ENCODE results near the gene GABARAPL2. TPM values are rescaled to one million over a fixed set of nuclear protein-coding genes. Genes with fewer than 3 reads are reported as not detected.
A peak's percentile ranks its signal among the peaks of the same experiment; 100 is the strongest.

Gene GABARAPL2
- total RNA-seq, 3 donors from 2014 or later = 81.4 to 110 (median 106) TPM

- Histone ChIP-seq H3K4me3 (no peak overlapping the region), H3K36me3 (ENCODE audit: low read depth) (no peaks in the 10 kb centered on the region), H3K4me1 (ENCODE audit: low read depth) (peaks cover 4% of the 10 kb centered on the region), H3K9me3 (no peaks in the 10 kb centered on the region)
- no peak for ATAC-seq
- DNase-seq = peak in 1 of 3 donors; percentile 31
- TF ChIP-seq CTCF (IDR thresholded peaks at IDR 0.05) = no peak
- intact Hi-C loops (cut with DNase I, micrococcal nuclease) = no loop called here
Measured at GRCh38 chr16:75529056-75529905, 36.9 kb upstream of the GABARAPL2 start.

- ATAC-seq (no peak), DNase-seq (no peak)
- no peaks in the 10 kb centered on the region for H3K36me3 ChIP-seq (ENCODE audit: low read depth)
- no peaks in the 10 kb centered on the region for H3K9me3 ChIP-seq
- peaks cover 4% of the 10 kb centered on the region for H3K4me1 ChIP-seq (ENCODE audit: low read depth)
- H3K4me3 ChIP-seq = no peak overlapping the region
- intact Hi-C loops (cut with DNase I, micrococcal nuclease) = no loop called here
- no peak for TF ChIP-seq CTCF (IDR thresholded peaks at IDR 0.05)
Measured at GRCh38 chr16:75529959-75530358, 36.2 kb upstream of the GABARAPL2 start.

- ATAC-seq = no peak
- TF ChIP-seq CTCF (IDR thresholded peaks at IDR 0.05) = no peak
- Histone ChIP-seq H3K36me3 (ENCODE audit: low read depth) (no peaks in the 10 kb centered on the region), H3K4me1 (ENCODE audit: low read depth) (peaks cover 2% of the 10 kb centered on the region), H3K4me3 (no peak overlapping the region), H3K9me3 (no peaks in the 10 kb centered on the region)
- DNase-seq = no peak
- intact Hi-C loops (cut with DNase I, micrococcal nuclease) = no loop called here
Measured at GRCh38 chr16:75532142-75532765, 33.9 kb upstream of the GABARAPL2 start.

- Histone ChIP-seq H3K36me3 (ENCODE audit: low read depth) (no peaks in the 10 kb centered on the region), H3K4me1 (ENCODE audit: low read depth) (peaks cover 5% of the 10 kb centered on the region), H3K4me3 (no peak overlapping the region), H3K9me3 (no peaks in the 10 kb centered on the region)
- intact Hi-C loops (cut with DNase I, micrococcal nuclease) = no loop called here
- no peak for DNase-seq
- ATAC-seq = no peak
- TF ChIP-seq CTCF (IDR thresholded peaks at IDR 0.05) = no peak
Measured at GRCh38 chr16:75532791-75533190, 33.4 kb upstream of the GABARAPL2 start.

- intact Hi-C loops (cut with DNase I, micrococcal nuclease) = no loop called here
- Histone ChIP-seq H3K36me3 (ENCODE audit: low read depth) (no peaks in the 10 kb centered on the region), H3K4me1 (ENCODE audit: low read depth) (peaks cover 10% of the 10 kb centered on the region), H3K9me3 (no peaks in the 10 kb centered on the region), H3K4me3 (no peak overlapping the region)
- DNase-seq (peak in 1 of 3 donors; percentile 46), ATAC-seq (peak; percentile 0)
- no peak for TF ChIP-seq CTCF (IDR thresholded peaks at IDR 0.05)
Measured at GRCh38 chr16:75534560-75535205, 31.5 kb upstream of the GABARAPL2 start.

Data from mucosa of descending colon (tissue), 3 donors.